HL-60 (cell line): ENCODE results near the gene PBX1.

Experiments used
- DNase-seq, 2 experiments: peaks; one replicate each; pipeline ENCODE4 v3.0.0-alpha.2; 2010 to 2020; ENCODE audit warnings: low read depth in 1 of 2, low spot score in 1 of 2
- H3K27ac ChIP-seq: fragments of 250-450 bp; sonication (Bioruptor Pico); replicated peaks from 2 replicates; pipeline ENCODE4 v1.5.1; 2020; ENCODE audit warnings: mild to moderate bottlenecking, moderate library complexity
- H3K27me3 ChIP-seq: fragments of 250-450 bp; sonication (Bioruptor Pico); 2 replicates; pipeline ENCODE4 v1.5.1; 2021; ENCODE audit warnings: mild to moderate bottlenecking, moderate library complexity; ENCODE audit not compliant: insufficient read depth, poor library complexity, severe bottlenecking
- H3K4me3 ChIP-seq: replicated peaks from 2 replicates; pipeline ENCODE4 v1.5.1; 2011; ENCODE audit warnings: mild to moderate bottlenecking, control low read depth, low read length; ENCODE audit not compliant: insufficient read depth
- CTCF ChIP-seq: IDR thresholded peaks from one replicate; pipeline ENCODE4 v1.5.1; 2011; ENCODE audit warnings: low read length, control low read depth, inconsistent platforms; ENCODE audit not compliant: insufficient read depth
- GABPA ChIP-seq: IDR thresholded peaks from 2 replicates; pipeline ENCODE4 v1.6.1; 2012; ENCODE audit warnings: low read depth
- POLR2AphosphoS5 ChIP-seq: IDR thresholded peaks from 2 replicates; pipeline ENCODE4 v1.6.1; 2012; ENCODE audit warnings: low read depth
- REST ChIP-seq: IDR thresholded peaks from 2 replicates; pipeline ENCODE4 v1.6.1; 2012; ENCODE audit warnings: low read depth; ENCODE audit not compliant: insufficient replicate concordance
- SPI1 ChIP-seq: IDR thresholded peaks from 2 replicates; pipeline ENCODE4 v1.6.1; 2012; ENCODE audit warnings: low read depth, mild to moderate bottlenecking, borderline replicate concordance

Gene PBX1

GRCh38 chr1:164668491-164669400 lies 109.8 kb downstream of the PBX1 start:
- Histone ChIP-seq H3K27me3 (no peaks in the 10 kb centered on the region), H3K4me3 (no peak overlapping the region), H3K27ac (no peak overlapping the region)
- no peak for DNase-seq
- no peak for TF ChIP-seq POLR2AphosphoS5
- no peak for TF ChIP-seq REST
- no peak for TF ChIP-seq SPI1
- TF ChIP-seq CTCF, result no peak
- no peak for TF ChIP-seq GABPA

GRCh38 chr1:164670026-164670425 lies 111.0 kb downstream of the PBX1 start:
- TF ChIP-seq CTCF, result no peak
- no peak for TF ChIP-seq REST
- TF ChIP-seq SPI1, result no peak
- TF ChIP-seq GABPA, result no peak
- no peaks in the 10 kb centered on the region for H3K27me3 ChIP-seq
- no peak for DNase-seq
- H3K27ac ChIP-seq, result no peak overlapping the region
- no peak overlapping the region for H3K4me3 ChIP-seq

GRCh38 chr1:164670786-164671185 lies 111.8 kb downstream of the PBX1 start:
- Histone ChIP-seq H3K27ac (no peak overlapping the region), H3K27me3 (no peaks in the 10 kb centered on the region), H3K4me3 (no peak overlapping the region)
- no peak for DNase-seq
- TF ChIP-seq POLR2AphosphoS5, result no peak
- TF ChIP-seq REST, result no peak
- no peak for TF ChIP-seq GABPA
- no peak for TF ChIP-seq SPI1
- no peak for TF ChIP-seq CTCF
